H9 (cell line): ENCODE data around the gene NSD1. TPM values are rescaled to one million over a fixed set of nuclear protein-coding genes. Genes with fewer than 3 reads are reported as not detected.

Experiments
- DNase-seq: peaks from one replicate; pipeline ENCODE4 v3.0.0-alpha.2; 2017
- H2AFZ ChIP-seq: one replicate; pipeline ENCODE4 v1.6.1; 2013; ENCODE audit warnings: mild to moderate bottlenecking, low read length, control low read depth, moderate library complexity
- H2AK5ac ChIP-seq: 2 replicates; pipeline ENCODE4 v1.6.1; 2013; ENCODE audit warnings: low read length, control low read depth, mixed read lengths; ENCODE audit not compliant: insufficient read length
- H2BK120ac ChIP-seq: one replicate; pipeline ENCODE4 v1.6.1; 2013; ENCODE audit warnings: low read depth, mild to moderate bottlenecking, low read length, control low read depth, inconsistent platforms; ENCODE audit not compliant: poor library complexity, severe bottlenecking
- H2BK12ac ChIP-seq: 2 replicates; pipeline ENCODE4 v1.6.1; 2013; ENCODE audit warnings: low read length, control low read depth, mixed read lengths, low read depth; ENCODE audit not compliant: insufficient read length
- H2BK15ac ChIP-seq: 2 replicates; pipeline ENCODE4 v1.6.1; 2013; ENCODE audit warnings: low read depth, low read length, control low read depth
- H2BK20ac ChIP-seq: one replicate; pipeline ENCODE4 v1.6.1; 2013; ENCODE audit warnings: low read depth, mild to moderate bottlenecking, low read length, control low read depth, inconsistent platforms; ENCODE audit not compliant: poor library complexity, severe bottlenecking
- H2BK5ac ChIP-seq: 2 replicates; pipeline ENCODE4 v1.6.1; 2013; ENCODE audit warnings: low read length, control low read depth, mixed read lengths; ENCODE audit not compliant: insufficient read length
- H3K14ac ChIP-seq: 2 replicates; pipeline ENCODE4 v1.6.1; 2013; ENCODE audit warnings: low read length, control low read depth; ENCODE audit not compliant: insufficient read depth
- H3K18ac ChIP-seq: 2 replicates; pipeline ENCODE4 v1.6.1; 2013; ENCODE audit warnings: low read depth, mild to moderate bottlenecking, mixed read lengths, low read length, control low read depth; ENCODE audit not compliant: insufficient read length
- H3K23ac ChIP-seq: 2 replicates; pipeline ENCODE4 v1.6.1; 2013; ENCODE audit warnings: low read length, control low read depth, mixed read lengths, low read depth; ENCODE audit not compliant: insufficient read length
- H3K23me2 ChIP-seq: 2 replicates; pipeline ENCODE4 v1.6.1; 2013; ENCODE audit warnings: low read depth, mild to moderate bottlenecking, mixed read lengths, low read length, control low read depth; ENCODE audit not compliant: insufficient read length, poor library complexity, severe bottlenecking
- H3K27ac ChIP-seq: 2 replicates; pipeline ENCODE4 v1.5.1; 2013; ENCODE audit warnings: low read length, control low read depth, mixed read lengths, low read depth; ENCODE audit not compliant: insufficient read length
- H3K27me3 ChIP-seq: 2 replicates; pipeline ENCODE4 v1.6.1; 2013; ENCODE audit warnings: low read length, control low read depth, inconsistent platforms; ENCODE audit not compliant: insufficient read depth
- H3K4ac ChIP-seq: 2 replicates; pipeline ENCODE4 v1.6.1; 2013; ENCODE audit warnings: low read depth, mild to moderate bottlenecking, control low read depth, inconsistent platforms, low read length, moderate library complexity
- H3K4me1 ChIP-seq: 2 replicates; pipeline ENCODE4 v1.6.1; 2013; ENCODE audit warnings: low read length, control low read depth, inconsistent platforms; ENCODE audit not compliant: insufficient read depth
- H3K4me2 ChIP-seq: 2 replicates; pipeline ENCODE4 v1.6.1; 2013; ENCODE audit warnings: low read length, control low read depth, mixed read lengths; ENCODE audit not compliant: insufficient read length, insufficient read depth
- H3K56ac ChIP-seq: 2 replicates; pipeline ENCODE4 v1.6.1; 2013; ENCODE audit warnings: low read depth, mild to moderate bottlenecking, mixed read lengths, low read length, control low read depth; ENCODE audit not compliant: insufficient read length
- H3K79me1 ChIP-seq: 2 replicates; pipeline ENCODE4 v1.6.1; 2013; ENCODE audit warnings: low read depth, mild to moderate bottlenecking, moderate library complexity, low read length, control low read depth, inconsistent platforms; ENCODE audit not compliant: insufficient read depth, poor library complexity, severe bottlenecking
- H3K79me2 ChIP-seq: 2 replicates; pipeline ENCODE4 v1.6.1; 2013; ENCODE audit warnings: low read length, control low read depth, inconsistent platforms; ENCODE audit not compliant: insufficient read depth
- H3K9ac ChIP-seq: 2 replicates; pipeline ENCODE4 v1.6.1; 2013; ENCODE audit warnings: low read length, control low read depth, mixed read lengths; ENCODE audit not compliant: insufficient read length; ENCODE audit errors: extremely low read depth
- H3K9me3 ChIP-seq: one replicate; pipeline ENCODE4 v1.6.1; 2013; ENCODE audit warnings: low read depth, low read length, inconsistent platforms; ENCODE audit not compliant: control insufficient read depth
- H3T11ph ChIP-seq: one replicate; pipeline ENCODE4 v1.6.1; 2013; ENCODE audit warnings: mild to moderate bottlenecking, low read length, control low read depth, inconsistent platforms
- H4K20me1 ChIP-seq: one replicate; pipeline ENCODE4 v1.6.1; 2013; ENCODE audit not compliant: control insufficient read depth, insufficient read length, insufficient read depth
- H4K5ac ChIP-seq: 2 replicates; pipeline ENCODE4 v1.6.1; 2013; ENCODE audit warnings: low read depth, mild to moderate bottlenecking, mixed read lengths, low read length, control low read depth; ENCODE audit not compliant: insufficient read length
- H4K8ac ChIP-seq: replicated peaks from 2 replicates; pipeline ENCODE4 v1.6.1; 2013; ENCODE audit warnings: low read length, control low read depth, mixed read lengths, low read depth; ENCODE audit not compliant: insufficient read length
- H4K91ac ChIP-seq: 2 replicates; pipeline ENCODE4 v1.6.1; 2013; ENCODE audit warnings: low read depth, mild to moderate bottlenecking, moderate library complexity, mixed read lengths, low read length, control low read depth; ENCODE audit not compliant: insufficient read length
- H3K27ac Mint-ChIP-seq, 3 experiments: 2 replicates in 2 of 3; 3 replicates in 1 of 3; pipeline ENCODE4 v1.8.0; 2020 to 2021; ENCODE audit warnings: mixed read lengths in 3 of 3, mild to moderate bottlenecking in 1 of 3, moderate library complexity in 1 of 3
- H3K27me3 Mint-ChIP-seq: 2 replicates; pipeline ENCODE4 v1.8.0; 2021; ENCODE audit warnings: low read depth, mild to moderate bottlenecking, moderate library complexity, mixed read lengths
- H3K36me3 Mint-ChIP-seq, 3 experiments: 2 replicates in 2 of 3; 3 replicates in 1 of 3; pipeline ENCODE4 v1.8.0; 2020 to 2021; ENCODE audit warnings: low read depth in 3 of 3, mixed read lengths in 3 of 3; ENCODE audit not compliant: insufficient read depth in 1 of 3
- H3K4me1 Mint-ChIP-seq, 2 experiments: 2 replicates each; pipeline ENCODE4 v1.8.0; 2020; ENCODE audit warnings: mixed read lengths in 2 of 2
- H3K4me3 Mint-ChIP-seq, 2 experiments: 2 replicates in 1 of 2; 3 replicates in 1 of 2; pipeline ENCODE4 v1.8.0; 2020 to 2021; ENCODE audit warnings: mild to moderate bottlenecking in 2 of 2, mixed read lengths in 2 of 2, moderate library complexity in 1 of 2
- H3K9me3 Mint-ChIP-seq, 2 experiments: 2 replicates in 1 of 2; 3 replicates in 1 of 2; pipeline ENCODE4 v1.8.0; 2020; ENCODE audit warnings: mild to moderate bottlenecking in 2 of 2, mixed read lengths in 2 of 2, moderate library complexity in 1 of 2
- WGBS: extraction: QIAGEN DNeasy Blood & Tissue Kit; methylation state at CpG from one replicate; pipeline ENCODE4 v1.1.7; 2013; ENCODE audit warnings: missing lambda C conversion rate, low lambda C conversion rate, mixed read lengths; ENCODE audit not compliant: insufficient read length; ENCODE audit errors: extremely low coverage; 5-methylcytosine and 5-hydroxymethylcytosine counted together
- total RNA-seq: library from RNA; stranded (reverse); gene quantifications from 2 replicates; pipeline ENCODE4 v1.2.1, GENCODE V29; 2021
- TF ChIP-seq, protein P1 (sequence below): fragments of 200-600 bp; sonication (generic); conservative IDR thresholded peaks from 3 replicates; pipeline ENCODE4 v1.8.0; 2021; ENCODE audit warnings: antibody characterized with exemption, mild to moderate bottlenecking

Gene NSD1
- total RNA-seq, 1 experiment from 2014 or later: 213 TPM

DNA sequence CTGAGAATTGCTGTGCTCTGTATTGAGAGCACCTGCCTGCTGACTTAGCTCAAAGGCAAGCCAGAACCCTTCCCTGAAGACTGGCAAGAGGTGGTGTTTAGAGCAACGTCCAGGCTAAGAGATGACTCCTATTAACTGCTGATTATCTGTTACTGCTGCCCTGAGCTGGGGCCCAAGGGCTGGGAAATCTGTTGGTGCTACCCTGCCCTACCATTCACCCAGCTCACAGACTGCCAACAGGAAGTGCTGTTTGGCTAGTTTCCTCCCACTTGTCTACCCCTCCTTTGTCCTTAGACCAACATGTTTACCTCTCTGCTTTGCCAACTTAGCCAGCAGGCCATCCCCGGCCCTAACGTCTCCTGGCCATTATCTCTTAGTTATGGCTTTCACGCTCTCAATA is 163.0 kb downstream of the NSD1 start:
- H3K9me3 ChIP-seq: no peaks in the 10 kb centered on the region
- H3K27ac Mint-ChIP-seq: peak overlapping the region in 1 of 3 experiments; percentile 85; a peak in 3 of 7 replicates

More for the DNA sequence above, 163.0 kb downstream of the NSD1 start:
- Histone ChIP-seq H3K4me2 (no peak overlapping the region), H4K20me1 (no peaks in the 10 kb centered on the region), H3K9ac (no peak overlapping the region), H2BK120ac (no peak overlapping the region), H2BK5ac (no peak overlapping the region), H4K5ac (no peak overlapping the region), H3K79me2 (no peaks in the 10 kb centered on the region), H4K91ac (no peak overlapping the region), H2BK15ac (no peak overlapping the region), H3K4me1 (no peaks in the 10 kb centered on the region), H3K23ac (no peak overlapping the region), H4K8ac (no peak overlapping the region), H3K23me2 (no peaks in the 10 kb centered on the region), H2BK12ac (no peak overlapping the region), H2BK20ac (no peak overlapping the region), H3K27ac (no peak overlapping the region), H3K79me1 (peaks cover 4% of the 10 kb centered on the region), H3T11ph (no peak overlapping the region), H2AK5ac (no peak overlapping the region), H3K14ac (no peak overlapping the region), H2AFZ (no peak overlapping the region), H3K4ac (no peak overlapping the region), H3K56ac (no peak overlapping the region), H3K27me3 (no peaks in the 10 kb centered on the region), H3K18ac (no peak overlapping the region)
- H3K27me3 Mint-ChIP-seq: peaks cover 1% of the 10 kb centered on the region; the same call in 1 of the 2 replicates
- H3K4me3 Mint-ChIP-seq: no peak overlapping the region
- H3K9me3 Mint-ChIP-seq: no peaks in the 10 kb centered on the region
- peaks cover 42 to 75% (median 56%) of the 10 kb centered on the region in 3 experiments for H3K36me3 Mint-ChIP-seq
- TF ChIP-seq, protein P1, sequence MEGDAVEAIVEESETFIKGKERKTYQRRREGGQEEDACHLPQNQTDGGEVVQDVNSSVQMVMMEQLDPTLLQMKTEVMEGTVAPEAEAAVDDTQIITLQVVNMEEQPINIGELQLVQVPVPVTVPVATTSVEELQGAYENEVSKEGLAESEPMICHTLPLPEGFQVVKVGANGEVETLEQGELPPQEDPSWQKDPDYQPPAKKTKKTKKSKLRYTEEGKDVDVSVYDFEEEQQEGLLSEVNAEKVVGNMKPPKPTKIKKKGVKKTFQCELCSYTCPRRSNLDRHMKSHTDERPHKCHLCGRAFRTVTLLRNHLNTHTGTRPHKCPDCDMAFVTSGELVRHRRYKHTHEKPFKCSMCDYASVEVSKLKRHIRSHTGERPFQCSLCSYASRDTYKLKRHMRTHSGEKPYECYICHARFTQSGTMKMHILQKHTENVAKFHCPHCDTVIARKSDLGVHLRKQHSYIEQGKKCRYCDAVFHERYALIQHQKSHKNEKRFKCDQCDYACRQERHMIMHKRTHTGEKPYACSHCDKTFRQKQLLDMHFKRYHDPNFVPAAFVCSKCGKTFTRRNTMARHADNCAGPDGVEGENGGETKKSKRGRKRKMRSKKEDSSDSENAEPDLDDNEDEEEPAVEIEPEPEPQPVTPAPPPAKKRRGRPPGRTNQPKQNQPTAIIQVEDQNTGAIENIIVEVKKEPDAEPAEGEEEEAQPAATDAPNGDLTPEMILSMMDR: no peak
- DNase-seq: no peak
- H3K4me1 Mint-ChIP-seq: peaks cover 30 to 41% of the 10 kb centered on the region in 2 experiments
- no CpG with 5 or more reads among the region's 4 CpGs for WGBS
